ENCODE results near the gene NDOR1.
"Not testable (repeated sequence)": the region's sequence is repeated elsewhere in the genome, so short reads cannot be mapped to it uniquely, and the experiment has no call there.

The NDOR1 gene

GRCh38 chr9:137233143-137233980 is 27.9 kb downstream of the NDOR1 start:
- no peak for DNase-seq

GRCh38 chr9:137234055-137234697 is 28.7 kb downstream of the NDOR1 start:
- DNase-seq = no peak

GRCh38 chr9:137234758-137235423 is 29.4 kb downstream of the NDOR1 start:
- DNase-seq = no peak

GRCh38 chr9:137235424-137236237 is 30.1 kb downstream of the NDOR1 start:
- DNase-seq = no peak

GRCh38 chr9:137236238-137236935 is 30.9 kb downstream of the NDOR1 start:
- DNase-seq = peak; percentile 94

GRCh38 chr9:137236936-137237421 is 31.5 kb downstream of the NDOR1 start:
- no peak for DNase-seq

- no peak for DNase-seq
These were observed 32.5 kb downstream of the NDOR1 start for GRCh38 chr9:137237759-137238726.

DNA sequence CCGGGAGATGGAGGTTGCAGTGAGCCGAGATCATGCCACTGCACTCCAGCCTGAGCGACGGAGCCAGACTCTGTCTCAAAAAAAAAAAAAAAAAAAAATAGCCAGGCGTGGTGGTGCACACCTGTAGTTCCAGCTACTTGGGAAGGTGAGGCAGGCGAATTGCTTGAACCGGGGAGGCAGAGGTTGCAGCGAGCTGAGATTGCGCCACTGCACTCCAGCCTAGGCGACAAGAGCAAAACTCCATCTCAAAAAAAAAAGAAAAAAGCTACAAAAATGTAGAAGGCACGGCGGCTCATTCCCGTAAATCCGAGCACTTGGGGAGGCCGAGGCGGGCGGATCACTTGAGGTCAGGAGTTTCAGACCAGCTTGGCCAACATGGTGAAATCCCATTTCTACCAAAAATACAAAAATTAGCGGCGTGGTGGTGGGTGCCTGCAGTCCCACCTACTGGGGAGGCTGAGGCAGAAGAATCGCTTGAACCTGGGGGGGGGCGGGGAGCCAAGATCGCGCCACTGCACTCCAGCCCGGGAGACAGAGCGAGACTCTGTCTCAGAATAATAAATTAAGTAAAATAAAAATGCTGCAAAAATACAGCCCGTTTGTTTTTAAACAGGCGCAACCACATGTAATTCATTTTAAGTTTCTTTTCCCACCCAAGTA is 34.2 kb downstream of the NDOR1 start:
- DNase-seq = not testable (repeated sequence)

DNA sequence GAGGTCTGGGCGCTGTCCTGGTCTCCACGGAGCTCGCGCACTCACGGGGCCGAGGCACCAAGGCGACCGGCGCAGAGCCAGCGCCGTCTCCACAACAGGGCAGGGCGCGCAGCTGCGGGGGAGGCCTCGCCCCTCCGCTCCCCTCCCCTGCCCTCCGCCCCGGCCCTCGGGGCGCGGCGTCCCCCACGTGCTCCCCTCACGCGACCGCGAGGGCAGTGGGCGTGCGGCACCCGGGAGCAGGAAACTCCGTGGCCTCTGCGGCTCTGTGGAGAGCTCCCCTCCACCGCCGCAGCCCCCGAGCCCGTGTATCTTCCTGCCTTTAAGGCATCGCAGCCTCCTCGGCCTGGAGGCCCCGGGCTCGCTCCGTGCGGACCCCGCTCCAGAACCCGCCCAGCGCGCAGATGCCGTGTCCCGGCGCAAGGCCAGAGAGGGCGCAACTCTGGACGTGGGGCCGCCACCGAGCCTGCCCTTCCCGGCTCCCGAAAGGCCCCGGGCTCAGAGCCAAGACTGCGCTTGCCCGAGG is 34.9 kb downstream of the NDOR1 start:
- peak; percentile 77 for DNase-seq

DNA sequence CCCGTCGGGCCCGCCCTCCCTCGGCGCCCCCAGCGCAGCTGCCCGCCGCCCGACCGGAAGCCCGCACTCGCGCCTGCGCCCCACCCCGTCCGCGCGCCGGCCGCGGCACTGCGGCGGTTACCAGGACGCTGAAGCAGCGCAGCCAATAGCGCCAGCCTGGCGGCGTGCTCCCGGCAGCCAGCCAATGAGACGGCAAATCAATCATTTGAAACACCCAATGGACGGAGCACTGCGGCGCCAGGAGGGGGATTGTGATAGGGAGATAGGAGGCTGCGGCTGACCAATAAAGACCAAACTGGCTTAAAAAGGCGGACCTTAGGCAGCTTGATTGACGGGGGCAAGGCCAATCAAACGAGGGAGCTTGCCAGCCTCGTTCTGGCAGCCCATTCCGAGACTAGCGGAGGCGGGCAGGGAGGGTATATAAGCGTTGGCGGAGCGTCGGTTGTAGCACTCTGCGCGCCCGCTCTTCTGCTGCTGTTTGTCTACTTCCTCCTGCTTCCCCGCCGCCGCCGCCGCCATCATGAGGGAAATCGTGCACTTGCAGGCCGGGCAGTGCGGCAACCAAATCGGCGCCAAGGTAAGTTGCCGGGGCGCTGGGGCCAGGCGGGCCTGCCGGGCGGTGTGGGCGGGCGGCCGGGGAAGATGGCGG is 35.5 kb downstream of the NDOR1 start, which contains the start of gene TUBB4B:
TUBB4B (plus strand) TSS at position 447 of the 649 bp plus-strand sequence; CDS start at position 521, 74 bp downstream.
- DNase-seq = peak; percentile 97

GRCh38 chr9:137241490-137242268 is 36.2 kb downstream of the NDOR1 start:
- peak; percentile 71 for DNase-seq

GRCh38 chr9:137242269-137243203 is 37.0 kb downstream of the NDOR1 start:
- DNase-seq = no peak

- DNase-seq = not testable (repeated sequence)
These were observed 37.7 kb downstream of the NDOR1 start for GRCh38 chr9:137243266-137243625.

DNA sequence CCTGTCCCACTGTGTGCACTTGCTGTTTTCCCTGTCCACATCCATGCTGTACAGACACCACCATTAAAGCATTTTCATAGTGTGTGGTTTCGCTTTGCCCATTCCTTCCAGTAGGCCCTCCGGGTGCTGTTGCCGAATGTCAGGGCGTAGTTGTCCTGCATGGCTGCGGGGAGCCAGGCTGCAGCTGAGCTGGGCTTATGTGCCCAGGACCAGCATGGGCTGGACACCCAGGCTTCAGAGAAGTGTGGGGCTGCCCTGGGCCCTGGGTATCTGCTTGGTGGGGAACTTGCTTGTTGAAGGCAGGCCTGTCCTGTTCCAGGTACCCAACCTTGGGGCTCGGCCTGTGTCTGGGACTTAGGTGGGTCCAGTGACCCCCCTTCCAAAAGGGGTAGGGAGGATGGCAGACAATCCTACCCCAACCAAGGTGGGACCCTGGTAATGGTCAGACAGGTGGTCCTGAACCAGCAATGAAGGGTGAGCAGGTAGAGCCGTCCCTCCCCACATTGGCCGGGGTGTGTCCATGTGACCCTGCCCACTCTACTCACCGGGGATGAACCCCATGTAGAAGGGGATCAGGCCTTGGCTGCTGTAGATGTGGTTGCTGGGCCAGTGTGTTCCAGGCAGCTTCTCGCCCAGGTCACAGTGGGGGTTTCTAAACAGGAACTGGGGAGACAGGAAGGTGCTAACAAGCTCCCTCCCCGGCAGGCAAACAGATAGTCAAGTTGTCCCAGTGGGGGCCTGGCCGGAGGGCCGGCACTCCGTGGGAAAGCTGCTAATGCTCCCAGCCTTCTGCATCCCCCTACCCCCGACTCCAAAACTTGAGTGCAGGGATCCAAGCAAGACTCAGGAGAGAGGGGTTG is 38.4 kb downstream of the NDOR1 start:
- DNase-seq = no peak

GRCh38 chr9:137244486-137245449 is 39.3 kb downstream of the NDOR1 start:
- DNase-seq = no peak
